GM19397 (cell line): Measurements from ENCODE around the gene CFL1.

Experiments used
- ATAC-seq: cut with Tn5 transposase; IDR thresholded peaks from one replicate; pipeline ENCODE4 v1.9.1; 2021; ENCODE audit warnings: mild to moderate bottlenecking, moderate library complexity; ENCODE audit not compliant: unreplicated experiment

Gene CFL1

GRCh38 chr11:65809496-65809895, 48.5 kb downstream of the CFL1 start:
- no peak for ATAC-seq

DNA sequence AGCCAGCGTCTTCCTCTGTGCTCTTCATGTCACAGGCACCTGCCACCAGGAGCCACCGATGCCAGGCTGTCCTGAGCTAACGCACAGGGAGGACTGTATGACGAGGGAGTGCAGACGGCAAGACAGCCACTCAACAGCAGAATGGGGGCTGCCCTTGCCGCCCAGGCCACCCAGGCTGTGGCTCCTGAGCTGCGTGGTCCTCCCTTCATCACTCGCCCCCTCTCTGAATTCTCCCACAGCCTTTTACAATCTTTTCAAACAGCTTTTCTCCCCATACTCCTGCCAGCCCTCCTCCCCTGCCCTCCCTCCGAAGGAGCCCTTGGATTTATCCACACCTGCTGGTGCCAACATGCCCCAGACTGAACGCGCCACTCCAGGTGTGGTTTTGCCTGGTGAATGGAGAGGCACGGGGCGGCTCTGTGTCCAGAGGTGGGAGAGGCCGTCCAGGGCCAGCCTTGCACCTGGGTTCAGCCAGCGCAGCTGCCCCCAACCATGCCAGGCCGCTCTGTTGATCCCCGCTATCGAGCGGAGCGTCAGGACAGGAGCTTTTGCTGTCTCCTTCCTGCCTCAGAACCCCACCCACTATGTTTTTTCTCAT, 49.1 kb downstream of the CFL1 start:
- no peak for ATAC-seq

DNA sequence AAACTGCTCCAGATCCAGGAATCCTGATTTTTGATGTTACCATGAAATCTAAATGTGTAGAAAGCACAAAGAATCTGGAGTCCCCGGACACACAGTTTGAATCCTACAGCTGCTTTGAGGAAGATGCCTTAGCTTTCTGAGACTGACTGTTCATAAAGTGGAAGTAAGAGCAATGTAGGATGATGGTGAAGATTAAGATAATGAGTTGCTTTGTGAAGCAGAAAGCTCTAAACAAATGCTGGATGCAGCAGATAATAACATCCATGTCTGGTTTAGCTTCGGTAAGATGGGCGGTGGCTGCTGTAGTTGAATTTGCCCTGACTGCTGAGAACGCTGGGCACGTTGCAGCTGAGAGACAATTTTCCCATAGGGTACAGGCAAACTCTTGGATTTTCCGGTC, 51.0 kb downstream of the CFL1 start:
- ATAC-seq, result no peak
